Measurements from ENCODE around the gene KIF6.

KIF6 gene

DNA sequence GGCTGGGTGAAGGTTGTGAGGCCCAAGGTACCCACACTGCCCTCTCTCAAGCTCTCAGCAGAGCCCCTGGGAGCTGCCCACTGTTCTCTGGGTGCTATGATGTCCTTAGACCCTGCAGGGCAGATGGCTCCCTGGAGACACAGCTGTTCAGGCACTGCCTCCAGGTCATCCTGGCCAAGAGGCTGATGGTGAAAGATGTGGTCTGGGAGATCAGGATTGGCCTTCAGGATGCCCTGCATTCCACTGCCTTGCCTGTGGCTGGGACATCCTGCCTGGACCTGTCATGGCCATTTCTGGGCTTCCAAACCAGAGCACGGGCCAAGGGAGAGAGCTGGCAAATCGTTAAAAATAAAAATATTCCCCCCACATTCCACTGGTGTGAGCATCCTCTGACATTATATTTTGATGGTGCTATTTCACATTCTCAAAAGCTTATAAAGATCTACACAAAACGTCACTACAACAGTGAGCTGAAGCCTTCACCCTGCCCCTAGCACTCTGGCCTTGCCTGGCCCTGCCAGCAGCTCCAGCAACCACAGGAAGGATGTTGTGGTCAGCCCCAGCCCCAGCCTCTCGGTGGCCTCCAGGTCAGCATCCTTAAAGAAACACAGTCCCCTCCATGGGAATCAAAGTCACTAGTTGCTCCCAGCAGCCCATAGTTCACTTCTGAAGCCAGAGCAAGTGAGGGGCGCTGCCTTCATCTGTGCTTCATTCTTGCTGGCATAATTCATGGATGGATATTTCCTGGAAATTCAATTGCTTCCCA lies 389.2 kb downstream of the KIF6 start:
- H3K4me1 Mint-ChIP-seq (ENCODE audit: low read depth), result peaks cover 13% of the 10 kb centered on the region
- H3K27ac Mint-ChIP-seq, result no peak overlapping the region
- H3K4me3 Mint-ChIP-seq, result no peak overlapping the region
- H3K27me3 Mint-ChIP-seq (ENCODE audit: low read depth), result peaks cover 47% of the 10 kb centered on the region
- no peaks in the 10 kb centered on the region for H3K9me3 Mint-ChIP-seq
- H3K36me3 Mint-ChIP-seq (ENCODE audit: low read depth), result no peaks in the 10 kb centered on the region

DNA sequence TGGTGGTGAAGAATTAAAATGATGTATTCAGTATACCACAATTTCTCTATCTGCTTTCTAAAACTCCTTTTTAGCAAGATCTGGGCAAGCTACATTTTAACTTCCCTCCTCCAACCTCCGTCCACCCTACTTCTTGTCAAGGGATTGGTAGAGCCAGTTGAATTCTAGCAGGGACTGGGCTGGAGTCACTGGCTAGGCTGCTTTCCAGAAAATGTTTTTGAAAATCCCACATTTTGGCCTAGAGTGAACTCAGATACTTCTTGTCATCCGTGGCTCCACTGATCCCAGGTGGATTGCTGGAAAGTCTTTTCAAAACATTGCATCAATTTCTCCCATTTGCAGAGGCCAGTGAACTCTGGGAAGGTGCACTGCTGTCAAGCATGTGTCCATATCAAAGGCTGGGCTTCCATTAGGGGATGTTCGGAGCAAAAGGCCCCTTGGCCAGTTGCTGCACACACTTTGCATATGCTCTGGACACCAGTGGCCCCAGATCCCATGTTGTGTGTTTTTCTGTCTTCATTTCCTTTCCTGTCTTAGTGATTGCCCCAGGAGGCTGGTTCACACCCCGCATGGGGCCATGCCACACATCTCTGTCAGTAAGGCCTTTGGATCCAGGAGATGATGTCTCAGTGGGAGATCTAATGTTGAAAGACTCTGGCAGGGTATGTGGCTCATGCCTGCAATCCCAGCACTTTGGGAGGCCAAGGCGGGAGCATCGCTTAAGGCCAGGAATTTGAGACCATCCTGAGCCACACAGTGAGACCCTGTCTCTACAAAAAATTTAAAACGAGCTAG lies 391.4 kb downstream of the KIF6 start:
- H3K4me3 Mint-ChIP-seq, result no peak overlapping the region
- peaks cover 37% of the 10 kb centered on the region for H3K27me3 Mint-ChIP-seq (ENCODE audit: low read depth)
- H3K36me3 Mint-ChIP-seq (ENCODE audit: low read depth), result no peaks in the 10 kb centered on the region
- H3K4me1 Mint-ChIP-seq (ENCODE audit: low read depth), result peaks cover 13% of the 10 kb centered on the region
- H3K27ac Mint-ChIP-seq, result no peak overlapping the region
- H3K9me3 Mint-ChIP-seq, result no peaks in the 10 kb centered on the region

DNA sequence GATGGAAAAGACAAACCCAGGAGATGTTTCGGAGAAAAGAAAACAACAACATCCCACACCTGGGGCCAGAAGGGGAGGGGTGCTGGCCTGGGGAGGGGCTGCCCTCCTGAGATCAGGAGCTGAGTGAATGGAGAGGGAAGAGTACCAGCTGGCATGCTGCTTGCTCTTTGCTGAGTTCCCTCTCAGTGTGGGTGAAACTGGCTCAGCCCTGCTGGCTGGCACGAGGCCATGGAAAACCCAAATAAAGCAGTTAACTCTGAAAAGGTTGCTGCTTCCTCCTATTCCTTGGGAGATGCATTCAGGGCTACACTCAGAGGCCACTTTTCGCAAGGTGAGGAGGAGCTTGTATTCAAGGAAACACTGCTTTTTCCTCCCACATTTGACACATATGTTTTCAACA lies 394.7 kb downstream of the KIF6 start:
- Mint-ChIP-seq H3K36me3 (ENCODE audit: low read depth) (no peaks in the 10 kb centered on the region), H3K9me3 (no peaks in the 10 kb centered on the region), H3K27ac (no peak overlapping the region), H3K4me3 (no peak overlapping the region), H3K4me1 (ENCODE audit: low read depth) (peaks cover 2% of the 10 kb centered on the region), H3K27me3 (ENCODE audit: low read depth) (peaks cover 22% of the 10 kb centered on the region)

DNA sequence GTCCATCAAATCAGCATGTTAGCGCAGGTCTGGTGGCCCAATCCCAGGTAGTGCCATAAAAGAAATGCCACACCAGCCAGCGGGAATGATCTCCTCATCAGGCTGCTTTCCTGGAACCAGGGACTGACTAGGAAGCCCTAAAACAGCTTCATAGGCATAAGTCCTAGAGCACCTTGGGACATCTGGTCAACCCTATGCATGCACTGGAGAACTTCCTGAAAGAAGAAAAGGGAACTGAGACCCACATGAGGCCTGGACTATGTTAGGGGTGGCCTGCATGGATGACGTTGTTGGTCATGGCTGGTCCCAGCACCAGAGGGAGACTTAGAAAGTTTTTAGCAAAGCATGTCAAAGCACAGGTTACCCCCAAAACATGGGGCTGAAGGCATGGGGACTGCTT lies 395.2 kb downstream of the KIF6 start:
- peaks cover 24% of the 10 kb centered on the region for H3K27me3 Mint-ChIP-seq (ENCODE audit: low read depth)
- H3K36me3 Mint-ChIP-seq (ENCODE audit: low read depth), result no peaks in the 10 kb centered on the region
- H3K4me1 Mint-ChIP-seq (ENCODE audit: low read depth), result peaks cover 2% of the 10 kb centered on the region
- no peak overlapping the region for H3K27ac Mint-ChIP-seq
- H3K9me3 Mint-ChIP-seq, result no peaks in the 10 kb centered on the region
- H3K4me3 Mint-ChIP-seq, result no peak overlapping the region

DNA sequence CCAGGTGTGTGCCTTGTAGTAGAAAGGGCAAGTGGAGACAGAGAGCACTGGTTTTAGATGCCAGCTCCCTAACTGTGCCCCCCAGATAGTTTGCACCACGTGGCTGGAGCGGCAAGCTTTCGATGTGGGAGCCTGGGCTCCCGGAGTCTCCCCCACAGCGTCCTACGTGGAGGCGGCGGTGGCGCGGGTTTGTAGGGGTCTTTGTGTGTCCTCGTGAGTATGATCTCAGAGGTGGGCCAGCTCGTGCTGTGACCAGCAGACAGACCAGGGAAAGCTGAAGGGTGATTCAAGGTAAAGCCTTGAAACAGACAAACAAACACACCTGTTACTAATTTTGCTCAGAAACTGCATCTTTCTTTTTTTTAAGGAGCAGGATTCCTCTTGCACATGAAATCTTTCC lies 397.1 kb downstream of the KIF6 start:
- H3K27ac Mint-ChIP-seq, result no peak overlapping the region
- no peaks in the 10 kb centered on the region for H3K36me3 Mint-ChIP-seq (ENCODE audit: low read depth)
- H3K9me3 Mint-ChIP-seq, result no peaks in the 10 kb centered on the region
- no peaks in the 10 kb centered on the region for H3K4me1 Mint-ChIP-seq (ENCODE audit: low read depth)
- H3K4me3 Mint-ChIP-seq, result no peak overlapping the region
- H3K27me3 Mint-ChIP-seq (ENCODE audit: low read depth), result peaks cover 19% of the 10 kb centered on the region

DNA sequence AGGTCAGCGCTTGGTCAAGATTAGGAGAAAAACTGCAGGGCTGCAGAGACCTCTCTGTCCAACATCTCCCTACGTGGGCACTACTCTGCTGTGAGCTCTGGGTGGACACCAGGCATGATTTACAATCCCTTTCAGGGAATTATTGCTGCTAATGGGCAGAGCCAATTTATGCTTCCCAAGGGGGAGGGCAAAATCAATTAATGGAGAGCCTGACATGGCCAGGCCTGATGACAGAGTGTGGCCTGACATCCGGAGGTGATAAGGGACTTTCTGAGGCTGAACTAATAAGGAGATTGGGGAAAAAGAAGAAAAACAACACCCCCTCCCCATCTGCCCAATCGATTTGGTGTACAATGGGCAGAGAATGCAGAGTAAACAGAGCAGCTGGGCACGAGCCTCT lies 397.7 kb downstream of the KIF6 start:
- Mint-ChIP-seq H3K27me3 (ENCODE audit: low read depth) (peaks cover 13% of the 10 kb centered on the region), H3K4me1 (ENCODE audit: low read depth) (no peaks in the 10 kb centered on the region), H3K36me3 (ENCODE audit: low read depth) (no peaks in the 10 kb centered on the region), H3K27ac (no peak overlapping the region), H3K9me3 (no peaks in the 10 kb centered on the region), H3K4me3 (no peak overlapping the region)

DNA sequence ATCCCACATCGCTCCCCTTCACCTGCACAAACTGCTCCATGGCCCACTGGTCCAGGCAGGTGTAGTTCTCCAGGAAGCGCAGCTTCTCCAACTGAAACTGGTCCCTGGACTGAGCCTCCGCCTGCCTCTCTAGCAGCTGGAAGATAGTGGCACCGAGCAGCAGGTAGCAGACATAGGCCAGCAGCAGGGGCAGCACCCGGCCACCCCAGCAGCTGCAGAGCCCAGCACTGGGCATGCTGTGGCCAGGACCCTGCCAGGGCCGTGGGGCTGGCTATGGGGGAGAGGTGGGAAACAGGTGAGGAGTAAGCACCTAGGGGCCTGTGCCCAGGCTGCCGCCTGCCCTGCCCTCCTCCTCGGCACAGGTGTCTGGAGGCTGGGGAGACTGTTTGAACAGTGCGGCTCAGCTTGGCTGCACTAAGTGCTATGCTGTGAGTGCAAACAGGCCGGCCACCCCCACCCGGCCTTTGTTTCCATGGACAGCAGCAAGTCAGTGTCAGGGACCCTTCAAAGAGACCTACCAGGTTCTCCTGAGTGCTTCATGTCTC lies 402.8 kb downstream of the KIF6 start, which contains the start of gene KCNK16:
KCNK16 (minus strand) TSS at position 397 of the 545 bp plus-strand sequence; CDS start at position 235, 162 bp downstream.
- H3K9me3 Mint-ChIP-seq, result no peaks in the 10 kb centered on the region
- H3K27me3 Mint-ChIP-seq (ENCODE audit: low read depth), result peaks cover 15% of the 10 kb centered on the region
- no peak within 1 kb of the TSS for H3K27ac Mint-ChIP-seq
- H3K36me3 Mint-ChIP-seq (ENCODE audit: low read depth), result no peaks in the 10 kb centered on the region
- no peaks in the 10 kb centered on the region for H3K4me1 Mint-ChIP-seq (ENCODE audit: low read depth)
- H3K4me3 Mint-ChIP-seq, result no peak within 1 kb of the TSS

DNA sequence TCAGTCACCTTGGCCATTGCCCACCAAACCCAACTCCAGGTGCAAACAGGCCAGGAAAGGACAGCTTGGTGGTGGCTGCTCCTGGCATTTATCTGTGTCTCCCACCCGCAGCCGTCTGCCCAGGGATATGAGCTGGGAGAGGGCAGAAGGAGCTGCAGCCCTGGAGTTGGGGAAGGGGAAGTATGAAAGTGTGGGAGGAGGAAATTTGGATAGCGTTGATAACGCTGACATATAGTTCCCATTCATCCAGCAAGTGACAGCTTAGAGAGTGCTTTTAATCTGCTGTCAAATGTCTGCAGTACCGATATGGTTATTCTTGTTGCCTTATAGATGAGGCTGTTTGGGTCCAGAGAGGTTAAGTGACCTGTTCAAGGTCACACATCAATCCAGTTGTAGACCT lies 403.4 kb downstream of the KIF6 start:
- no peak overlapping the region for H3K27ac Mint-ChIP-seq
- peaks cover 12% of the 10 kb centered on the region for H3K27me3 Mint-ChIP-seq (ENCODE audit: low read depth)
- no peaks in the 10 kb centered on the region for H3K4me1 Mint-ChIP-seq (ENCODE audit: low read depth)
- no peaks in the 10 kb centered on the region for H3K36me3 Mint-ChIP-seq (ENCODE audit: low read depth)
- no peak overlapping the region for H3K4me3 Mint-ChIP-seq
- no peaks in the 10 kb centered on the region for H3K9me3 Mint-ChIP-seq

DNA sequence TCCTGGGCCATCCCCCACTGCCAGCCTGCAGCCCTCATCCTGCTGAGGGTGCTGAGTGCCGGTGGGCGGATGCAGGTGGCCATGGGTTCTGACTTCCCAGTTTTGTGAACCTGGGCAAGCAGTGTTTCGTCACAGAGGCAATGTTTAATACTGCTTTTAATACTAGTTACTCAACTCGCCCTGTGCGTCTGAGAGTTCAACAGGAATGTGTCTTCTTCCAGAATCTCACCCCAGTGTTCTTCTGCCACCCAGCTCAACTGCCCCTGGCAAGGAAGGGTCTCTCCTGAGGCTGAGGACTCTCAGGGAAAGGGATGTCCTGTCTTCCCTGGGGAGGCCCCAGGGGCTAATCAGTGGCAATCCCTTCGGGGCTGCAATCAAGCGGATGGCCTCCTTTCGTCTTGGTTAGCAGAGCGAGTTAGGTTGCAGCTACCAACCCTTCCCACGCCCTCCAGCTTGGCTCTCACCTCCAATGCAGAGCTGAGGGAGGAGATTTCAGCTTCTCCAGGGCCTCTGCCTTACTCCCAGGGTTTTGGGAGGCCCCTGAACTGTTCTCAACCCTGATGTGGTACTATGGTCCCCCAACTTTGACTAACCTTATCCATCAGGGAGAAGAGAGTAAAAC lies 404.7 kb downstream of the KIF6 start:
- Mint-ChIP-seq H3K4me1 (ENCODE audit: low read depth) (no peaks in the 10 kb centered on the region), H3K36me3 (ENCODE audit: low read depth) (no peaks in the 10 kb centered on the region), H3K27ac (no peak overlapping the region), H3K27me3 (ENCODE audit: low read depth) (peaks cover 16% of the 10 kb centered on the region), H3K4me3 (no peak overlapping the region), H3K9me3 (no peaks in the 10 kb centered on the region)

DNA sequence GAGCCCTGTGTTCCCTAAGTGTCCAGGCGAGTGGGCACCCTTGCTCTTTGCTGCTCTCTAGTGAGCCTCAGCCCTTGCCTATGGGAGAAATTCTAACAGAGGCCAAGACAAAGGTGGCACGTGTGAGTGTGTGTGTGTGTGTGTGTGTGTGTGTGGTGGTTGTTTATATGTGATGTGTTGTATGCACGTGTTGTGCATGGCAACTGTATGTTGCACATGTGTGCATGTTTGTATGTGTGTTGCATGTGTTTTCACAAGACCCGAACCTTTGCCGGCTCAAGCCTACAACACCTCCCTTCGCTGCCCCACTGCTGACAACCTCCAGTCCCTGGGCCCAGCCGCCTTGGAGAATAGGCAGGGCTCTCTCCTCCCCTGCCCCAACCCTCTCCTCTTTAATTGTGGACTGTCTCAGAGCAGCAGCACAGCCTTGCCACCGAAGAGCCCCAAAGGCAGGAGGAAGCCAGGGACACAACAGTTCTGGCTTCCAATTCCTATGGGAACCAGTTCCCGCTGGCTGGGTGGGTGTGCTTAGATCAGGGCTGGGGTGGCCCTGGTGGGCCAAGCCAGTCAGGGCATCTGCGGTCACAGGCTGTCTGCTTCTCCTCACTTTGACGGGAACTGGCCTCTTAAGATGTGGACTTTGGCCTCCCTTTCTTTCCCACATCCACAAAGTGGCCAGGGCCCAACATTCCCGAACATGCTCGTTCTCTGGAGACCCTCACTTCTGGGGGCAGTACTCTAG lies 405.4 kb downstream of the KIF6 start:
- Mint-ChIP-seq H3K27me3 (ENCODE audit: low read depth) (peaks cover 20% of the 10 kb centered on the region), H3K27ac (no peak overlapping the region), H3K36me3 (ENCODE audit: low read depth) (no peaks in the 10 kb centered on the region), H3K4me1 (ENCODE audit: low read depth) (no peaks in the 10 kb centered on the region), H3K4me3 (no peak overlapping the region), H3K9me3 (no peaks in the 10 kb centered on the region)

DNA sequence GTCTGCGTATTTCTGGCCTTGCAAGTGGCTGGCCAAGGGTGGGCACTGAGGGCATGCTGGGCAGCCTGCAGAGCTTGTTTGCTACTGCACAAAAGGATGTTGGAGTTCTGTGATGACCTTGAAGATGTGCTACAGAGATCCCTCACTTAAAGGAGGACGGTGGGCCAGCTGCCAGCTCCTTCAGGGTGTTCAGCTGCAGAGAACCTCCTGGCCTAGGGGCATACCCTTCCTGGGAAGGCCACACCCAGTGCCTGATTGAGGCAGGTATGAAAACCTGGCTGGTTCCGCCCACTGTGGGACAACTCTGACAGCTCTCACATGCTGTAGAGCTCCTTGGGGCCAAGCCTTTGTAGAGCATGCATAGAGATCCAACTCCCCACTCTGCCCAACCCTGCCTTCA lies 408.0 kb downstream of the KIF6 start:
- Mint-ChIP-seq H3K27ac (no peak overlapping the region), H3K4me3 (no peak overlapping the region), H3K9me3 (no peaks in the 10 kb centered on the region), H3K4me1 (ENCODE audit: low read depth) (no peaks in the 10 kb centered on the region), H3K27me3 (ENCODE audit: low read depth) (peaks cover 37% of the 10 kb centered on the region), H3K36me3 (ENCODE audit: low read depth) (no peaks in the 10 kb centered on the region)

DNA sequence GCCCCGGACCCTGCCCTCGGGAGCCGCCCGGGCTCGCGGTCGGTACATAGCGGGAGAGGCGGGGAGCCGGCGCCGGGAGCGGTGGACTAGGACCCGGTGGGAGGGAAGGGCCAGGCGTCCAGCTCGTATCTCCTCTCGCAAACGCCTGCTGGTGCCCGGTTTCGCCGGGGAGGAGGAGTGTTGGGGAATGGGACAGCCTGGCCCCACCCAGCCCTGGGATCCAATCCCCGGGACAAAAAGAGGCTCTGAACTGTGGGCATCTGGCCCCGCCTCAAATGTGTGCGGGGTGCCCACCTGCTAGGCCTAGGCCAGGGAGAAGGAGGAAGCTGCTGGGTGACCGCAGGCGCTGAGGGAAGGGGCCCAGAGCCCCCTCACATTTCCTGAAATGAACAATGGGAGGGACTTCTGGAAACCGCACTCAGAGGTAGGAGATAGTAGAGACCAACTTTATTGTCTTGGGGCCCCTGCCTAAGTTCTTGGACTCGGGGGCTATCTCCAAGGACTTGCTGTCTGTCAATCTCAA lies 410.9 kb downstream of the KIF6 start, which contains the start of gene KCNK17:
KCNK17 (minus strand) TSS at position 147 of the 523 bp plus-strand sequence; CDS start at position 48, 99 bp downstream.
- H3K4me1 Mint-ChIP-seq (ENCODE audit: low read depth), result peaks cover 1% of the 10 kb centered on the region
- H3K9me3 Mint-ChIP-seq, result no peaks in the 10 kb centered on the region
- H3K27ac Mint-ChIP-seq, result no peak within 1 kb of the TSS
- H3K27me3 Mint-ChIP-seq (ENCODE audit: low read depth), result peaks cover 58% of the 10 kb centered on the region
- H3K36me3 Mint-ChIP-seq (ENCODE audit: low read depth), result no peaks in the 10 kb centered on the region
- no peak within 1 kb of the TSS for H3K4me3 Mint-ChIP-seq

DNA sequence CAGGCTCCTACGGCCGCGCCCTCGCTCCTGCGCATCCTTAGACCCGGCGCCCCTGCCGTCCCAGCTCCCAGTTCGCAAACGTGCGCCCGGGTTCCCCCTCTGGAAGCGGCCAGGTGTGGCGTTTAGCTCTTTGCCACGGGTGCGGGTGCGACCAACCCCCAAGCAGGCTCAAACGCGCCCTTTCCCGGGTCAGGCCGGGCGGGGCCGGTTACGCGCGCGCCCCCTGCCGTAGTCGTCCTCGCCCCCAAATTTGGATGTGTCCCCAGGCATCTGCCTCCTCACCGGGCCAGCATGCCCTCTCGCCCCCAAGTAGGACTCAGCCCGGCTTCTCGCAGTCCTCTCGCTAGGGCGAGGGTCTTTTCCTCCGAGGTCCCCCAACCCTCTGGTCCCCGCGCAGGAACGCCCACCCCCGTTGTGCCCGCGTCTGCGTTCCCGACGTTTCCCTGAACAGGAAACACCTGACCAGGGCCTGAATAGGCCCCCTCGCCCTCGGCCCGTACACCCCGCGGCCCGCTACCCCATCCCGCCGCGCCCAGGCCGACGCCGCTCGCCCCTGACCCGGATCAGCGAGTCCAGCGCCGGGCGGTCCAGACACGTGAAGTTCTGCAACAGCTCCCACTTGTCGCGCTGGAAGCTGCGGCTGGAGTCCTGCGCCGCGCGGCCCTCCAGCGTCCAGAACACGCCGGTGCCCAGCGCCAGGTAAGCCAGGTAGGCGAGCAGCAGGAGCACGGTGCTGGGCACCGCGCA lies 411.5 kb downstream of the KIF6 start:
- H3K27ac Mint-ChIP-seq, result no peak overlapping the region
- H3K36me3 Mint-ChIP-seq (ENCODE audit: low read depth), result no peaks in the 10 kb centered on the region
- H3K27me3 Mint-ChIP-seq (ENCODE audit: low read depth), result peaks cover 54% of the 10 kb centered on the region
- peaks cover 1% of the 10 kb centered on the region for H3K4me1 Mint-ChIP-seq (ENCODE audit: low read depth)
- H3K4me3 Mint-ChIP-seq, result no peak overlapping the region
- H3K9me3 Mint-ChIP-seq, result no peaks in the 10 kb centered on the region
